SK-N-SH (cell line): ENCODE data around the gene BMPR1A. TPM values are rescaled to one million over a fixed set of nuclear protein-coding genes. Genes with fewer than 3 reads are reported as not detected.

Experiments used
- CTCF ChIA-PET: fragments of 300-600, 350-600 bp; formaldehyde crosslinking; extraction: SDS; loops from one replicate; lab custom pipeline; 2021; lab: Yijun Ruan, JAX
- POLR2A ChIA-PET: fragments of 350-600 bp; sonication (Branson Sonifier 250); formaldehyde crosslinking; extraction: SDS; loops from one replicate; lab custom pipeline; 2020; ENCODE audit warnings: antibody characterized with exemption, inconsistent platforms; lab: Yijun Ruan, JAX
- DNase-seq: peaks from one replicate; pipeline ENCODE4 v3.0.0; 2012
- H2AFZ ChIP-seq: fragments of 200-600 bp; sonication (generic); 2 replicates; pipeline ENCODE4 v1.8.1; 2016; ENCODE audit warnings: antibody characterized with exemption, mild to moderate bottlenecking, low read depth
- H3F3A ChIP-seq: fragments of 200-600 bp; sonication (generic); replicated peaks from 2 replicates; pipeline ENCODE3; 2016; ENCODE audit warnings: antibody characterized with exemption, mild to moderate bottlenecking; ENCODE audit not compliant: insufficient read depth
- H3K27ac ChIP-seq, 2 experiments: fragments of 200-500 bp in 1 of 2; fragments of 200-600 bp in 1 of 2; sonication (Bioruptor generic) in 1 of 2; sonication (generic), shearing (Covaris generic) in 1 of 2; 2 replicates each; pipeline versions ENCODE4 v1.5.1 to v1.6.1; 2014 to 2016; ENCODE audit warnings: low read depth in 2 of 2, inconsistent platforms in 1 of 2, low read length in 1 of 2, mild to moderate bottlenecking in 1 of 2, mixed read lengths in 1 of 2
- H3K27me3 ChIP-seq: fragments of 200-600 bp; sonication (generic), shearing (Covaris generic); 2 replicates; pipeline ENCODE4 v1.6.1; 2016; ENCODE audit warnings: mixed run types; ENCODE audit not compliant: insufficient read depth
- H3K36me3 ChIP-seq, 2 experiments: fragments of 200-500 bp in 1 of 2; fragments of 200-600 bp in 1 of 2; sonication (Bioruptor generic) in 1 of 2; sonication (generic) in 1 of 2; replicated peaks in 1 of 2; 2 replicates each; pipeline versions ENCODE3 to v1.5.1; 2014 to 2016; ENCODE audit warnings: low read length in 1 of 2, mild to moderate bottlenecking in 1 of 2; ENCODE audit not compliant: insufficient read depth in 2 of 2, control insufficient read depth in 1 of 2
- H3K4me1 ChIP-seq, 2 experiments: fragments of 200-500 bp in 1 of 2; fragments of 200-600 bp in 1 of 2; sonication (Bioruptor generic) in 1 of 2; sonication (generic), shearing (Covaris generic) in 1 of 2; 2 replicates each; pipeline versions ENCODE4 v1.5.1 to v1.6.1; 2014 to 2016; ENCODE audit warnings: low read depth in 1 of 2, low read length in 1 of 2, mixed run types in 1 of 2; ENCODE audit not compliant: insufficient read depth in 2 of 2, control insufficient read depth in 1 of 2
- H3K4me2 ChIP-seq: fragments of 200-600 bp; sonication (generic), shearing (Covaris generic); 2 replicates; pipeline ENCODE4 v1.6.1; 2017; ENCODE audit warnings: mixed run types
- H3K4me3 ChIP-seq, 2 experiments: fragments of 200-500 bp in 1 of 2; fragments of 200-600 bp in 1 of 2; sonication (Bioruptor generic) in 1 of 2; sonication (generic), shearing (Covaris generic) in 1 of 2; 2 replicates each; pipeline versions ENCODE4 v1.5.1 to v1.8.1; 2014 to 2016; ENCODE audit warnings: low read depth in 2 of 2, inconsistent platforms in 1 of 2, low read length in 1 of 2, mild to moderate bottlenecking in 1 of 2, mixed read lengths in 1 of 2, moderate library complexity in 1 of 2
- H3K79me2 ChIP-seq: fragments of 200-600 bp; sonication (generic); 2 replicates; pipeline ENCODE4 v1.8.1; 2017; ENCODE audit warnings: mild to moderate bottlenecking; ENCODE audit not compliant: insufficient read depth
- H3K9ac ChIP-seq: fragments of 200-600 bp; sonication (generic); 2 replicates; pipeline ENCODE4 v1.6.1; 2017; ENCODE audit warnings: mixed run types
- H3K9me2 ChIP-seq: fragments of 200-600 bp; sonication (generic); 2 replicates; pipeline ENCODE4 v1.6.1; 2017; ENCODE audit warnings: mixed run types
- H3K9me3 ChIP-seq: fragments of 200-600 bp; sonication (generic); 2 replicates; pipeline ENCODE4 v1.6.1; 2017; ENCODE audit warnings: mixed run types, mild to moderate bottlenecking, moderate library complexity
- H4K20me1 ChIP-seq: fragments of 200-600 bp; sonication (generic); 2 replicates; pipeline ENCODE4 v1.6.1; 2017; ENCODE audit warnings: mild to moderate bottlenecking, mixed run types; ENCODE audit not compliant: insufficient read depth
- CHD2 ChIP-seq: fragments of 150-350 bp; IDR thresholded peaks from 2 replicates; pipeline ENCODE4 v1.6.1; 2018; ENCODE audit warnings: low read length; ENCODE audit not compliant: partially characterized antibody
- ELF1 ChIP-seq: IDR thresholded peaks from 2 replicates; pipeline ENCODE4 v1.4.0; 2012
- EP300 ChIP-seq, 2 experiments: IDR thresholded peaks; 2 replicates each; pipeline versions ENCODE4 v1.4.0 to v1.6.1; 2012; ENCODE audit warnings: borderline replicate concordance in 1 of 2, low read depth in 1 of 2, low read length in 1 of 2
- GATA2 ChIP-seq: sonication (generic); formaldehyde crosslinking; IDR thresholded peaks from 2 replicates; pipeline ENCODE4 v1.5.0; 2020; ENCODE audit warnings: mild to moderate bottlenecking, missing genetic modification reagents
- MEF2A ChIP-seq: IDR thresholded peaks from 2 replicates; pipeline ENCODE4 v1.4.0; 2012; ENCODE audit warnings: low read depth, borderline replicate concordance
- TCF12 ChIP-seq: IDR thresholded peaks from 2 replicates; pipeline ENCODE4 v1.4.0; 2012
- TEAD4 ChIP-seq: IDR thresholded peaks from 2 replicates; pipeline ENCODE4 v1.4.0; 2012; ENCODE audit warnings: mild to moderate bottlenecking, borderline replicate concordance; ENCODE audit not compliant: insufficient read depth
- WGBS: methylation state at CpG from one replicate; pipeline ENCODE4 v1.1.6; 2017; ENCODE audit warnings: low lambda C conversion rate; 5-methylcytosine and 5-hydroxymethylcytosine counted together
- polyA plus RNA-seq, 3 experiments: library from polyadenylated mRNA; depleted of rRNA; stranded (reverse); fragments of >200 nt; gene quantifications; 2 replicates each; pipeline ENCODE4 v1.2.3, GENCODE V29; 2012
- small RNA-seq, 7 experiments: library from RNA; depleted of rRNA; stranded (forward); fragments of <200 nt; gene quantifications; one replicate each; pipeline ENCODE3, GENCODE V24; 2012
- TF ChIP-seq, protein P1 (sequence below): IDR thresholded peaks from 2 replicates; pipeline ENCODE4 v1.4.0; 2012; ENCODE audit warnings: low read depth, borderline replicate concordance

BMPR1A gene
- polyA plus RNA-seq, 1 of the 3 experiments (the other 2 are of a cell fraction) = 12.7 TPM

DNA sequence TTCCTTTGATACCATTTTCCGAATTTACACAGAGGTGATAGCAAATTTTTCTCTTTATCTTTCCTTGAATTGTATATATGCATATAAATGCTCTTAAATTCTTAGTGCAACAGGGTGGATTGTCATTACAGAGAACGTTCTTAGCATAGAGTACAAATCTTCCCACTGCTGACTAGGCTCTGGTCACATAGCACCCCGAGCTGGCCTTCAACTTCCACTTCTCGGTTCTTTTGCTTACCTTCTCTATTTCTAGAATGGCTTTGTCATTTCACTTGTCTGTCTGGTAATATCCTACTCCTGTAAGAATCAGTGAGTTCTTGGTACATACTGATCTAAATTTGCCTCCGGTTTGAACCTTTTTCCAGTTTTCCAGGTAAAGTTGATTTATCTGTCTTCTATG is 225.3 kb downstream of the BMPR1A start:
- Histone ChIP-seq H3K79me2 (no peaks in the 10 kb centered on the region), H3K4me1 (no peaks in the 10 kb centered on the region), H3K9me2 (no peaks in the 10 kb centered on the region), H2AFZ (no peak overlapping the region), H3K4me2 (no peak overlapping the region), H3K27ac (no peak overlapping the region), H3K36me3 (no peaks in the 10 kb centered on the region), H3K27me3 (no peaks in the 10 kb centered on the region), H4K20me1 (no peaks in the 10 kb centered on the region), H3F3A (no peaks in the 10 kb centered on the region), H3K4me3 (no peak overlapping the region), H3K9ac (no peak overlapping the region), H3K9me3 (no peaks in the 10 kb centered on the region)
- ChIA-PET POLR2A (no interaction called here), CTCF (no interaction called here)
- no peak for DNase-seq
- TF ChIP-seq GATA2 (no peak), CHD2 (no peak), TCF12 (no peak), ELF1 (no peak), EP300 (IDR thresholded peaks at IDR 0.05; ENCODE audit: borderline replicate concordance in 1 of 2, low read depth in 1 of 2, low read length in 1 of 2) (no peak), MEF2A (no peak), TEAD4 (no peak)
- TF ChIP-seq, protein P1, sequence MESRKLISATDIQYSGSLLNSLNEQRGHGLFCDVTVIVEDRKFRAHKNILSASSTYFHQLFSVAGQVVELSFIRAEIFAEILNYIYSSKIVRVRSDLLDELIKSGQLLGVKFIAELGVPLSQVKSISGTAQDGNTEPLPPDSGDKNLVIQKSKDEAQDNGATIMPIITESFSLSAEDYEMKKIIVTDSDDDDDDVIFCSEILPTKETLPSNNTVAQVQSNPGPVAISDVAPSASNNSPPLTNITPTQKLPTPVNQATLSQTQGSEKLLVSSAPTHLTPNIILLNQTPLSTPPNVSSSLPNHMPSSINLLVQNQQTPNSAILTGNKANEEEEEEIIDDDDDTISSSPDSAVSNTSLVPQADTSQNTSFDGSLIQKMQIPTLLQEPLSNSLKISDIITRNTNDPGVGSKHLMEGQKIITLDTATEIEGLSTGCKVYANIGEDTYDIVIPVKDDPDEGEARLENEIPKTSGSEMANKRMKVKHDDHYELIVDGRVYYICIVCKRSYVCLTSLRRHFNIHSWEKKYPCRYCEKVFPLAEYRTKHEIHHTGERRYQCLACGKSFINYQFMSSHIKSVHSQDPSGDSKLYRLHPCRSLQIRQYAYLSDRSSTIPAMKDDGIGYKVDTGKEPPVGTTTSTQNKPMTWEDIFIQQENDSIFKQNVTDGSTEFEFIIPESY = no peak
- 85% methylated on average over 5 of the region's 5 CpGs for WGBS

Small RNAs within 50 kb of the gene (small RNA-seq; reads per million reads assigned to genes)
- 0 to 1.0 (median 0.13) reads per million in 7 experiments for gene RNU1-19P

Other genes with a start within 250 kb of the BMPR1A start
- gene WAPL, start 234.8 kb upstream of the BMPR1A start, polyA plus RNA-seq (2012; rRNA removed) = 8.7 and 8.9 TPM in 2 replicates
- gene OPN4, start 102.1 kb upstream of the BMPR1A start, polyA plus RNA-seq (2012; rRNA removed) = 0.03 TPM in 1 of 2 replicates, not detected in the other
- 0.48 and 0.73 TPM in 2 replicates for gene LDB3, start 88.1 kb upstream of the BMPR1A start, polyA plus RNA-seq (2012; rRNA removed)
- 0.02 and 0.05 TPM in 2 replicates for gene MMRN2, start 201.0 kb downstream of the BMPR1A start, polyA plus RNA-seq (2012; rRNA removed)
- gene SNCG, start 202.0 kb downstream of the BMPR1A start, polyA plus RNA-seq (2012; rRNA removed) = 3.8 and 4.3 TPM in 2 replicates
- not detected in 2 replicates for gene ADIRF, start 211.9 kb downstream of the BMPR1A start, polyA plus RNA-seq (2012; rRNA removed)